Measurements from ENCODE around the gene TBCK.
"Not testable (repeated sequence)": the region's sequence is repeated elsewhere in the genome, so short reads cannot be mapped to it uniquely, and the experiment has no call there.

TBCK gene

DNA sequence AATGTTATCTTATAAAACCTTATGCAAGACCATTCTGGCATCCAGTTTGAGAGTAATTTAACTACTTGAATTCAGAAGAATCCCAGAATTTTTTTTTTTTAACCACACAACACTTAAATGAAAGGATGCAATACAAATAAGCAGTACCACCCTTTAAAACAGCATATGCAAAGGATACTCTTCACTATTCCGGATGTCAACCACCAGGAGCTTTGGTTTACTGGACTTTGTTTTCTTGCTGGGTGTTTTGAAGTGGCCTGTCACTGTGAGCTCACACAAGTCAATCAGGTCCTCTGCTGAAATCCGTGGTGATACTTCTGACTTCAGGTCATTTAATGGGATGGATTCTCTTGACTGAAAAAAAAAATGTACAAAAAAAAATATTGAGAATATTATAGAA is 200.0 kb downstream of the TBCK start:
- H3K9ac ChIP-seq (ENCODE audit: low read length) = no peak overlapping the region
- H3K4me3 ChIP-seq (ENCODE audit: low read length) = no peak overlapping the region
- no CpG with 5 or more reads among the region's 2 CpGs for WGBS (ENCODE audit: extremely low coverage, insufficient coverage, low lambda C conversion rate)
- no peak overlapping the region for H3K4ac ChIP-seq (ENCODE audit: low read depth, low read length)
- no peak overlapping the region for H3K18ac ChIP-seq (ENCODE audit: low read length)
- H3K27me3 ChIP-seq (ENCODE audit: insufficient read depth, low read length, poor library complexity) = no peaks in the 10 kb centered on the region
- H3K23ac ChIP-seq (ENCODE audit: low read length) = no peak overlapping the region
- DNase-seq = no peak
- no peaks in the 10 kb centered on the region for H3K36me3 ChIP-seq (ENCODE audit: control insufficient read depth, insufficient read depth, low read length)
- no peak overlapping the region for H2BK15ac ChIP-seq (replicated peaks; ENCODE audit: low read depth)
- no peak overlapping the region for H4K5ac ChIP-seq (ENCODE audit: low read length)
- H3K79me2 ChIP-seq (ENCODE audit: control insufficient read depth, insufficient read depth, low read length) = no peaks in the 10 kb centered on the region
- H3K4me2 ChIP-seq (ENCODE audit: low read length) = no peak overlapping the region
- no peak overlapping the region for H3K56ac ChIP-seq (ENCODE audit: low read length)
- no peaks in the 10 kb centered on the region for H3K4me1 ChIP-seq (ENCODE audit: control insufficient read depth, low read depth, low read length)
- no peak overlapping the region for H4K8ac ChIP-seq (ENCODE audit: low read depth, low read length)
- H3K79me1 ChIP-seq (ENCODE audit: low read length) = no peaks in the 10 kb centered on the region
- H2BK5ac ChIP-seq (ENCODE audit: low read length) = no peak overlapping the region
- no peak overlapping the region for H2BK120ac ChIP-seq (ENCODE audit: low read depth, low read length)
- H2AK5ac ChIP-seq (ENCODE audit: low read length) = no peak overlapping the region
- H3K27ac ChIP-seq (ENCODE audit: low read depth, low read length) = no peak overlapping the region

DNA sequence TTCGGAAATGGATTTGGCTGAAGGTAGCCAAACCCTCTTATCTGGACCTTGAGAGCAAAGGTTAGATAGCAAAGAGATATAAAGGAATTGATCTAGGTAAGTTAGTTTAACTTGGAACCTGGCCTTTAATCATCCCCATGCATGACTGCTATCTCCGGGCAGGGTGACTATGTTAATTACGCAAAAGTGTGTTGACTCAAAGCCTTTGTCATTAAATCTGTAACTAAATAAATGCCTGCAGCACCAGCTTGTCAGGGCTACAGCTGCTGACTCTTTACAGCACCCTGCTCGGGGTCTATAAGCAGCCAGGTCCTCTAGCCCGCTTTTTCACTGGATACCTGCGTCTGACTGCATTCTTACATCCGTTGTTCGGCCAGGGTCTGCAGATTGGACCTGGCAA is 201.7 kb downstream of the TBCK start:
- Histone ChIP-seq H3K9ac (ENCODE audit: low read length) (no peak overlapping the region), H3K4ac (ENCODE audit: low read depth, low read length) (no peak overlapping the region), H3K4me3 (ENCODE audit: low read length) (no peak overlapping the region), H2BK15ac (replicated peaks; ENCODE audit: low read depth) (no peak overlapping the region), H3K27me3 (ENCODE audit: insufficient read depth, low read length, poor library complexity) (no peaks in the 10 kb centered on the region), H3K36me3 (ENCODE audit: control insufficient read depth, insufficient read depth, low read length) (no peaks in the 10 kb centered on the region), H3K56ac (ENCODE audit: low read length) (no peak overlapping the region), H3K79me1 (ENCODE audit: low read length) (no peaks in the 10 kb centered on the region), H3K18ac (ENCODE audit: low read length) (no peak overlapping the region), H3K4me2 (ENCODE audit: low read length) (no peak overlapping the region), H3K23ac (ENCODE audit: low read length) (no peak overlapping the region), H3K79me2 (ENCODE audit: control insufficient read depth, insufficient read depth, low read length) (no peaks in the 10 kb centered on the region), H2BK5ac (ENCODE audit: low read length) (no peak overlapping the region), H4K8ac (ENCODE audit: low read depth, low read length) (no peak overlapping the region), H2BK120ac (ENCODE audit: low read depth, low read length) (no peak overlapping the region), H2AK5ac (ENCODE audit: low read length) (no peak overlapping the region), H4K5ac (ENCODE audit: low read length) (no peak overlapping the region), H3K27ac (ENCODE audit: low read depth, low read length) (no peak overlapping the region), H3K4me1 (ENCODE audit: control insufficient read depth, low read depth, low read length) (no peaks in the 10 kb centered on the region)
- no CpG with 5 or more reads among the region's 8 CpGs for WGBS (ENCODE audit: extremely low coverage, insufficient coverage, low lambda C conversion rate)
- no peak for DNase-seq

DNA sequence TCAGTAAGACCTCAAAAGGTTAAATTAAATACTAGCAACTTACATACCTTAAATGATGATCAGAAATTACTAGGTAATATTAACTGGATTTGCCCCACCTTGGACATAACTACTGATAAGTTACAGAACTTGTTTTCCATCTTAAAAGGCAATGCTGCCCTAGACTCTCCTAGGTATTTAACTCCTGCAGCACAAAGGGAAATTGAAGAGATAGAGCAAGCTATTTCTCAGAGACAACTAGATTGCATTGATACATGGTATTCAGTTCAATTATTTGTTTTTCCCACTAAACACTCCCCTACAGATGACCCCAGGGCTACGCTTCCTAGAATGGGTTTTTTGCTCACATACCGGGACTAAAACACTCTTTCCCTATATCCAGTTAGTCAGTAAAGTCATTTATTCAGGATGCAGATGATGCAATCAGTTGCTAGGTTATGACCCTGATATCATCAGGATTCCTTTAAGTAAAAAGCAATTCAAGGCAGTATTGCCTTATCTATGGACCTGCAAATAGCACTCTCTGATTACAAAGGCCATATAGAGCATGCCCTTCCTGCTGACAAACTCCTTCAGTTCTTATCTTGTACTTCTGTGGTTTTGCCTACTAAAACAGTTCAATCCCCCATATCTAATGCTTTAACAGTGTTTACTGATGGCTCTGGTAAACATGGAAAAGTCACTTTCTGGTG is 204.1 kb downstream of the TBCK start:
- not testable (repeated sequence) for H2BK5ac ChIP-seq (ENCODE audit: low read length); H3K27me3 ChIP-seq (ENCODE audit: insufficient read depth, low read length, poor library complexity); H2BK15ac ChIP-seq (replicated peaks; ENCODE audit: low read depth); H3K79me1 ChIP-seq (ENCODE audit: low read length); H2AK5ac ChIP-seq (ENCODE audit: low read length); H3K56ac ChIP-seq (ENCODE audit: low read length); H3K4ac ChIP-seq (ENCODE audit: low read depth, low read length); H2BK120ac ChIP-seq (ENCODE audit: low read depth, low read length); H3K27ac ChIP-seq (ENCODE audit: low read depth, low read length); H3K36me3 ChIP-seq (ENCODE audit: control insufficient read depth, insufficient read depth, low read length); H3K4me2 ChIP-seq (ENCODE audit: low read length); H3K79me2 ChIP-seq (ENCODE audit: control insufficient read depth, insufficient read depth, low read length); H3K4me3 ChIP-seq (ENCODE audit: low read length); H3K4me1 ChIP-seq (ENCODE audit: control insufficient read depth, low read depth, low read length); H4K8ac ChIP-seq (ENCODE audit: low read depth, low read length); H3K23ac ChIP-seq (ENCODE audit: low read length); H3K9ac ChIP-seq (ENCODE audit: low read length); H3K18ac ChIP-seq (ENCODE audit: low read length); DNase-seq; H4K5ac ChIP-seq (ENCODE audit: low read length)
- WGBS (ENCODE audit: extremely low coverage, insufficient coverage, low lambda C conversion rate) = no CpG with 5 or more reads among the region's 2 CpGs

DNA sequence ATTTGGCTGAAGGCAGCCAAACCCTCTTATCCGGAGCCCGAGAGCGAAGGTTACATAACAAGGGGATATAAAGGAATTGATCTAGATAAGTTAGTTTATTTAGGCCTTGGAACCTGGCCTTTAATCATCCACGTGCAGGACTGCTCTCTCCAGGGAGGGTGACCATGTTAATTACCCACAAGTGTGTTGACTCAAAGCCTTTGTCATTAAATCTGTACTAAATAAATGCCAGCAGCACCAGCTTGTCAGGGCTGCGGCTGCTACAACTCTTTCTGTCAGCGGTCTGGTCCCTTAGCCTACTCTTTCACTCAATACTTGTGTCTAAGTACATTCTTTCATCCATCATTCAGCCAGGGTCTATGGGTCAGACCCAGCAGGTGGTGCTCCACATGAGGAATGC is 206.1 kb downstream of the TBCK start:
- Histone ChIP-seq H3K18ac (ENCODE audit: low read length) (no peak overlapping the region), H3K56ac (ENCODE audit: low read length) (no peak overlapping the region), H2BK15ac (replicated peaks; ENCODE audit: low read depth) (no peak overlapping the region), H4K5ac (ENCODE audit: low read length) (no peak overlapping the region), H3K4me3 (ENCODE audit: low read length) (no peak overlapping the region), H2BK5ac (ENCODE audit: low read length) (no peak overlapping the region), H3K27me3 (ENCODE audit: insufficient read depth, low read length, poor library complexity) (no peaks in the 10 kb centered on the region), H3K4me2 (ENCODE audit: low read length) (no peak overlapping the region), H3K9ac (ENCODE audit: low read length) (no peak overlapping the region), H3K36me3 (ENCODE audit: control insufficient read depth, insufficient read depth, low read length) (no peaks in the 10 kb centered on the region), H3K4me1 (ENCODE audit: control insufficient read depth, low read depth, low read length) (no peaks in the 10 kb centered on the region), H3K4ac (ENCODE audit: low read depth, low read length) (no peak overlapping the region), H3K79me1 (ENCODE audit: low read length) (no peaks in the 10 kb centered on the region), H2BK120ac (ENCODE audit: low read depth, low read length) (no peak overlapping the region), H4K8ac (ENCODE audit: low read depth, low read length) (no peak overlapping the region), H3K23ac (ENCODE audit: low read length) (no peak overlapping the region), H2AK5ac (ENCODE audit: low read length) (no peak overlapping the region), H3K79me2 (ENCODE audit: control insufficient read depth, insufficient read depth, low read length) (no peaks in the 10 kb centered on the region), H3K27ac (ENCODE audit: low read depth, low read length) (no peak overlapping the region)
- no peak for DNase-seq
- WGBS (ENCODE audit: extremely low coverage, insufficient coverage, low lambda C conversion rate) = no CpG with 5 or more reads among the region's 6 CpGs

DNA sequence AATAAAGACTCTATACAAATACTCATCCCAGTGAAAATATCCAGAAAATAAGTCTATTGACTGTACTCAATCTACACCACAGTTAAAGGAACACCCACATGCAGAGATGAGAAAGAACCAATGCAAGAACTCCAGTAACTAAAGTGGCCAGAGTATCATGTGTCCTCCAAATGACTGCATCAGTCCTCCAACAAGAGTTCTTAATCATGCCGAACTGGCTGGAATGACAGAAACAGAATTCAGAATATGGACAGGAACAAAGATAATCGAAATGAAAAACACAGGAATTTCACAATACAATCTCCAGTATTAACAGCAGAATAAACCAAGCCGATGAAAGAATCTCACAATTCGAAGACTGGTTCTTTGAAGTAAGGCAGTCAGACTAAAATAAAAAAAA is 210.3 kb downstream of the TBCK start:
- no peak overlapping the region for H3K4me3 ChIP-seq (ENCODE audit: low read length)
- H2BK120ac ChIP-seq (ENCODE audit: low read depth, low read length) = no peak overlapping the region
- WGBS (ENCODE audit: extremely low coverage, insufficient coverage, low lambda C conversion rate) = no CpG with 5 or more reads among the region's 4 CpGs
- H3K56ac ChIP-seq (ENCODE audit: low read length) = no peak overlapping the region
- no peaks in the 10 kb centered on the region for H3K36me3 ChIP-seq (ENCODE audit: control insufficient read depth, insufficient read depth, low read length)
- H2AK5ac ChIP-seq (ENCODE audit: low read length) = no peak overlapping the region
- H3K23ac ChIP-seq (ENCODE audit: low read length) = no peak overlapping the region
- no peaks in the 10 kb centered on the region for H3K79me2 ChIP-seq (ENCODE audit: control insufficient read depth, insufficient read depth, low read length)
- no peak overlapping the region for H2BK5ac ChIP-seq (ENCODE audit: low read length)
- H2BK15ac ChIP-seq (replicated peaks; ENCODE audit: low read depth) = no peak overlapping the region
- H3K27me3 ChIP-seq (ENCODE audit: insufficient read depth, low read length, poor library complexity) = no peaks in the 10 kb centered on the region
- no peak overlapping the region for H3K4me2 ChIP-seq (ENCODE audit: low read length)
- H4K8ac ChIP-seq (ENCODE audit: low read depth, low read length) = no peak overlapping the region
- no peak overlapping the region for H3K9ac ChIP-seq (ENCODE audit: low read length)
- no peak for DNase-seq
- H3K4ac ChIP-seq (ENCODE audit: low read depth, low read length) = no peak overlapping the region
- H3K79me1 ChIP-seq (ENCODE audit: low read length) = no peaks in the 10 kb centered on the region
- no peaks in the 10 kb centered on the region for H3K4me1 ChIP-seq (ENCODE audit: control insufficient read depth, low read depth, low read length)
- H3K27ac ChIP-seq (ENCODE audit: low read depth, low read length) = no peak overlapping the region
- no peak overlapping the region for H3K18ac ChIP-seq (ENCODE audit: low read length)
- H4K5ac ChIP-seq (ENCODE audit: low read length) = no peak overlapping the region

GRCh38 chr4:106104276-106104675 is 211.7 kb downstream of the TBCK start:
- Histone ChIP-seq H2BK120ac (ENCODE audit: low read depth, low read length) (no peak overlapping the region), H3K18ac (ENCODE audit: low read length) (no peak overlapping the region), H3K27me3 (ENCODE audit: insufficient read depth, low read length, poor library complexity) (no peaks in the 10 kb centered on the region), H2AK5ac (ENCODE audit: low read length) (no peak overlapping the region), H3K79me2 (ENCODE audit: control insufficient read depth, insufficient read depth, low read length) (no peaks in the 10 kb centered on the region), H3K4me1 (ENCODE audit: control insufficient read depth, low read depth, low read length) (no peaks in the 10 kb centered on the region), H3K4me3 (ENCODE audit: low read length) (no peak overlapping the region), H4K8ac (ENCODE audit: low read depth, low read length) (no peak overlapping the region), H3K9ac (ENCODE audit: low read length) (no peak overlapping the region), H3K27ac (ENCODE audit: low read depth, low read length) (no peak overlapping the region), H3K23ac (ENCODE audit: low read length) (no peak overlapping the region), H2BK5ac (ENCODE audit: low read length) (no peak overlapping the region), H4K5ac (ENCODE audit: low read length) (no peak overlapping the region), H3K4ac (ENCODE audit: low read depth, low read length) (no peak overlapping the region), H3K4me2 (ENCODE audit: low read length) (no peak overlapping the region), H2BK15ac (replicated peaks; ENCODE audit: low read depth) (no peak overlapping the region), H3K36me3 (ENCODE audit: control insufficient read depth, insufficient read depth, low read length) (no peaks in the 10 kb centered on the region), H3K79me1 (ENCODE audit: low read length) (no peaks in the 10 kb centered on the region), H3K56ac (ENCODE audit: low read length) (no peak overlapping the region)
- WGBS (ENCODE audit: extremely low coverage, insufficient coverage, low lambda C conversion rate) = no CpG with 5 or more reads among the region's 1 CpG
- no peak for DNase-seq

All from mesendoderm (in vitro differentiated cells).